GM21619 (cell line): ENCODE results near the gene EFHC2.

ENCODE experiments used
- ATAC-seq: cut with Tn5 transposase; IDR thresholded peaks from one replicate; pipeline ENCODE4 v1.9.1; 2021; ENCODE audit not compliant: unreplicated experiment

EFHC2 gene

GRCh38 chrX:44156726-44157125 is 186.7 kb downstream of the EFHC2 start:
- no peak for ATAC-seq

GRCh38 chrX:44155126-44155525 is 188.3 kb downstream of the EFHC2 start:
- no peak for ATAC-seq

DNA sequence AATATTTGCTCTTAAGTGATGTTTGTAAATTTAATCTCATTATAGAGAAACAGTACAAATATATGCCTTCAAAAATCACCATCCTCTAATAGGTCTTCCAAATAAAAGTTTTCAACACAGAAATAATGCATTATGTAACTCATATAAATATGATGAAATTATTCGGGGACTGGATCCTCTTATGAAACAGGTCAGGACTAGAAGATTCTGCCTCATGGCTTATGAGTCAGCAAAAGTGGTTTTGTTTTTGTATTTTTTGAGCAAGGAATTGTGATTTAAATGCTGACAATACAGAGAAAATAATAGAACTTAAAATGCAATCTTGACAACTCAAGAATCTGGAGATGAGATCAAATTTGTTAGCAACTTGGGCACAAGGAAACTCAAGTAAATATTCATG is 190.6 kb downstream of the EFHC2 start:
- no peak for ATAC-seq

DNA sequence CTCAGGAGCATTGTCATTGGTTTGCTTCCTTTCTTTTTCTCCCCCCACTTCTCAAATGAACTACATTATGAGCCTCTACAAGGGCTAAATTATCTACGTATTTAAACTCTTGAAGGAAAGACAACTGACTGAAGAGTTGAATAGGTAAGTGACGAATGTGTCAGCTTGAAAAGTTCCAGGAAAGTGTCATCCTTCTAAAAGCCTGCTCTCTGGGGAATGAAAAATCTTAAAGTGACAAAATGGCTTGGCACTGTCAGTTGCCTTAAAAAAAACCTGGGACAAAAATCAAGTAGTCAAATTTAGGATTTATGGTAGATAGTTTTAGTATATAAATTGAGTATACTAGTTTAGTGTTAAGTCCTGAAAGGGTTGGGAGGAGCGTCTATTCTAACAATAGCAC is 196.3 kb downstream of the EFHC2 start:
- ATAC-seq: no peak

- ATAC-seq: no peak
Observed at GRCh38 chrX:44144177-44144945, 199.1 kb downstream of the EFHC2 start.

DNA sequence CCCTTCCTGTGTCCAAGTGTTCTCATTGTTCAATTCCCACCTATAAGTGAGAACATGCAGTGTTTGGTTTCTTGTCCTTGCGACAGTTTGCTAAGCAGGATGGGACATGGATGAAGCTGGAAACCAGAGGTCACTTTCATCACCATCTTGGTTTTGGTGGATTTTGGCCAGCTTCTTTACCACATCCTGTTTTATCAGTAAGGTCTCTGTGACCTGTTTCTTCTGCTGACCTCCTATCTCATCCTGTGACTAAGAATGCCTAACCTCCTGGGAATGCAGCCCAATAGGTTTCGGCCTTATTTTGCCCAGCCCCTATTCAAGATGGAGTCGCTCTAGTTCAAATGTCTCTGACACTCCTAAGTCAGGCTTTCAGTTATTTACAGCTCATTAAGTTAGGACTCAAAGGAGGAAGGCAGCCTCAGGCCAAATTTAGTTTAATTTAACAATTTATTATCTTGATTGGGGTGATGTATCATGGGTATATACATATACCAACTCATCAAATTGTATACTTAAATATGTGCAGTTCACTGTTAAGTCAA is 200.3 kb downstream of the EFHC2 start:
- no peak for ATAC-seq

DNA sequence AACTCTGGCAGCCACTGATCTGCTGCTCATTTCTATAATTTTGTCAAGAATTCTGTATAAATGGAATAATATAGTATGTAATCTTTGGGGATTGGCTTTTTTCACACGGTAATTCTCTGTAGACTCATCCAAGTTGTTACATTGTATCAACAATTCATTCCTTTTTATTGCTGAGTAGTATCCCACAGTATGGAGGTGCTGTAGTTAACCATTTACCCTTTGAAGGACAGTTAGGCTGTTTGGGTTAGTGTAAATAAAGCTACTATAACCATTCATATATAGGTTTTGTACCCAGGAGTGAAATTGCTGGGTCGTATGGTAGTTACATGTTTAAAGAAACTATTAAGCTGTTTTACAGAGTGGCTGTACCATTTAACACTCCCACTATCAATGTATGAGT is 213.3 kb downstream of the EFHC2 start:
- ATAC-seq: no peak

GRCh38 chrX:44113337-44113736 is 230.1 kb downstream of the EFHC2 start:
- ATAC-seq: no peak

GRCh38 chrX:44106864-44107263 is 236.6 kb downstream of the EFHC2 start:
- ATAC-seq: no peak

DNA sequence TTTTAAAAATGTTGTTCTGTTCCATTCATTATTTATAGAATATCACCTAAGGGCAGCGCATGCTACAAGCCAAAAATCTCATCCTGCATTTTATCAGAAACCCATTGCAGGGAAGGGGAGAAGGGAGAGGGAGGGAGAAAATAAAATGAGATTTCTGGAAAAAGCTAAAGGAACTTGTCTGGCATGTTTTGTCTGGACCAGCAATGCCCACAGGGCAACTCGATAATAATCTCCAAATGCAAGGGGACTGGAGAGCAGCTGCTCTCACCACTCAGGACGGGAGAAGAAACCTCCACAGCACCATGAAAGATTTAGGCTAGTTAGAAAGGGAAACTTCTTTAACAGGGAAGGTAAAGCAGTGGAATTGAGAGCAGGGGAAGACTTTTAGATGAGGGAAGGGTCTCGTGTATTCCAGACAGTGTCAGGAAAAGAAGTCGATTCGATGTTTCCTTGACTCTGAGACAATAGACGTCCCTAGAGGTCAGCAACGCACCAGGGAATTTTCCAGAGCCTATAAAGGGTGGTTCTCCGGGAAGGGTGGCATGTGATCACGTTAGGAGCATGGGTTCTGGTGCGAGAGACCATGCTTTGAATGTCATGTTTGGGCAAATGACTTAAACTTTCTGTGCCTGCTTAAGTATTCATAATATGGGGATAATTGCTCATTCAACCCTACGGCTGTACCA is 238.1 kb downstream of the EFHC2 start:
- no peak for ATAC-seq

DNA sequence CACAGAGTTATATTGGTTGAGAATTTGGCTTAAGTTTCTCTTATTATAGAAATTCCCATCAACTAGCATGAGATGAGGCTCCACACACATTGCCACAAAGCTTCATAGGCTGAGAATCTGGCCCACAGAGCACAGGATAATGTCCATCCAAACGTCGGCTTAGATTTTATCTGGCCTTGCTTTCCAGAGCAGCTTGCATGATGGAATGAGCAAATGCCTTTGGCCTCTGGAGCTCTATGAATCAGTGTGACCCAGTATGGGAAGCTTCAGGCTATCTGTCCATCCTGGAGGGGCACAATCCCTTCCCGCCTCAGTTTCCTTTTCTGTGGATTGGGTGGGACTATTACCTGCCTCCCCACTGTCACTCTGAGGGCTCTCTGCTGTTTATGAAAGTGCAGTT is 238.8 kb downstream of the EFHC2 start:
- ATAC-seq: no peak

GRCh38 chrX:44101281-44101680 is 242.2 kb downstream of the EFHC2 start:
- no peak for ATAC-seq

GRCh38 chrX:44099366-44099765 is 244.1 kb downstream of the EFHC2 start:
- no peak for ATAC-seq
